ENCODE results near the gene USP13.

USP13 gene

DNA sequence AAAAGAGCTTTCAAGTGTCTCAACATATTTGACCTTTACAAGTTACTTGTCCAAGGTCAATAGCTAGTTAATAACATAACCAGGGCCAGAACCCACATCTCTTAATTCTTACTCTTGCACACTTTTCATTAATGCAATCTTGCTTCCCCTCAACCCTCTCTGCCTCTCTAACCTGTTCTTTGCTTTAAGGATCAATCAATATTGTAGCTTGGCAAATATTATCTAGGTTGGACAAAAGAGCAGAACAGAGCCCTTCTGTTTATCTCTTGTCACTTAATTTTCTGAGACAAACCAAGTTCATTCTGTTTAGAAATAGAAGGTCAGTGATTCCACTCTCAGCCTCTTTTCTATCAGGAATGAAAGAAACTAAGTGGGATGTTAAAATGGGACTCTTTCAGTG, 180.5 kb downstream of the USP13 start:
- Histone ChIP-seq H3K36me3 (no peaks in the 10 kb centered on the region), H3K27ac (no peak overlapping the region), H3K27me3 (no peaks in the 10 kb centered on the region), H3K4me3 (no peak overlapping the region), H3K4me1 (no peaks in the 10 kb centered on the region), H3K9me3 (no peaks in the 10 kb centered on the region)
- DNase-seq = no peak
- TF ChIP-seq CTCF (IDR thresholded peaks at IDR 0.05) = no peak
- intact Hi-C loops (cut with DNase I; ENCODE audit: low total_unique reads) = no loop called here

GRCh38 chr3:179837374-179837773, 184.5 kb downstream of the USP13 start:
- no peak overlapping the region for H3K4me3 ChIP-seq
- no peaks in the 10 kb centered on the region for H3K27me3 ChIP-seq
- no peaks in the 10 kb centered on the region for H3K9me3 ChIP-seq
- no peak for TF ChIP-seq CTCF (IDR thresholded peaks at IDR 0.05)
- H3K36me3 ChIP-seq = no peaks in the 10 kb centered on the region
- H3K27ac ChIP-seq = no peak overlapping the region
- DNase-seq = no peak
- H3K4me1 ChIP-seq = no peaks in the 10 kb centered on the region
- intact Hi-C loops (cut with DNase I; ENCODE audit: low total_unique reads) = no loop called here
